Measurements from ENCODE around the gene DARS1.

DARS1 gene

DNA sequence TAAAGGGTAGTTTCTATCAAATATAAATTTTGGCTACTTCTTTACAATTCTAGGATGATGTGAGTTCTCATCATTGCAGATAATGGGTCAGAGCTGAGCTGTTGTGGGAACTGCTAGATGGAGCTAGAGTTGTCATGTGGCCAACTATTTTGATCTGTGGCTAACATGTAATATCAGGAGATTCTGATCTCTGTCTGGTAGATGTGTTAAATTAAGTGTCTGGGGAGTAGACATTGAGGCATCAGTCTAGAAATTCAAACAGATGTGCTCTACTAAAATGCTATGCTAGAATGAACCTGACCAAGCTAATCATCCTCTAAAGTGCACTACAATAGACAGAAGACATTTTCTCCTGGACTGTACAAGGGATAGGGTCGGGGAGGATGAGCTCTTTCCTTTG is 30.3 kb upstream of the DARS1 start:
- no peak for DNase-seq (ENCODE audit: low spot score)

GRCh38 chr2:136014411-136014810 is 29.0 kb upstream of the DARS1 start:
- DNase-seq (ENCODE audit: low spot score): no peak

- no peak for DNase-seq (ENCODE audit: low spot score)
Measured at GRCh38 chr2:136013955-136014354, 28.5 kb upstream of the DARS1 start.

DNA sequence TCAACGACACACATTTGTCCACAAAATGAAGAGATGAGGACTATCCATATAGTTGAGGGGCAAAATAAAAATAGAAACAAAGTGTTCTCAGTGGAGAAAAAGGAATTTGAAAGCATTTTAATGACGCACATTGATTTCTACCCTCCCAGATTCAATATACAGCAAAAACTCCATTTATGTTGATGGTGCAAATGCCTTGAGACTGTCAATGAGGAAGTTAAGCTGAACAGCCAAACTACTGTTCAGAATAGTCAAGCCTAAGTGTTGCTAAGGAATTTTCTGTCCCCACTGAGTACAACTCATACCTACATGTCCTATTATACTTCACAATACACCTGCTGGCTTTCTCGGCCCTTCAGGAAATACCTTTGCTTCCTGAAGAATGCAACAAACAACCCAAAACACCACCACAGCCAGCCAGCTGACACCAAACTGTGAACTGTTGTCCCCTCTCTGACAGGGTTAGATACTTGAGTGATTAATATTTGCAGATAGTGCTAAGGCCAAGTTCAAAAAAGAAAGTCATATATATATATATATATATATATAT is 27.8 kb upstream of the DARS1 start:
- no peak for DNase-seq (ENCODE audit: low spot score)

DNA sequence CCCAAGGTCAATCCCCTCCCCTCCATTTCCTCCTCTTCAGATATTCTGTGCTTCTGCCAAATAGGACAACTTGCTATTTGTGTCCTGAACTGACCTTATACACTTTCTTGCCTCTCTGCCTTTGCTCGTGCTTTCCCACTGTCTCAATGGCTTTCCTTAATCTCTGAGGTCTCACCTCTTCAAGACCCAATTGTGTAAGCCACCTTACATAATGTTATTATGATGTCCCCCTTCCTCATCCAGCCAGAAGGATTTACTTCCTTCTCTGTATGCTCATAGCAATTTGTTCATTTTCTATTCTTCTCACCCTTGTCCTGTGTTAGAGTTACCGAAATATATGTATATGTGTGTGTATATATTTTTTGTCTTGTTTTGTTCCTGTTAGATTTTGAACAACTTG is 26.9 kb upstream of the DARS1 start:
- DNase-seq (ENCODE audit: low spot score): no peak

GRCh38 chr2:136010126-136010525 is 24.7 kb upstream of the DARS1 start:
- no peak for DNase-seq (ENCODE audit: low spot score)

GRCh38 chr2:136008205-136008865 is 22.9 kb upstream of the DARS1 start:
- DNase-seq (ENCODE audit: low spot score): no peak

GRCh38 chr2:136006658-136007057 is 21.2 kb upstream of the DARS1 start:
- no peak for DNase-seq (ENCODE audit: low spot score)

- no peak for DNase-seq (ENCODE audit: low spot score)
Measured at GRCh38 chr2:136005462-136006196, 20.2 kb upstream of the DARS1 start.

GRCh38 chr2:136004965-136005364 is 19.5 kb upstream of the DARS1 start:
- no peak for DNase-seq (ENCODE audit: low spot score)

DNA sequence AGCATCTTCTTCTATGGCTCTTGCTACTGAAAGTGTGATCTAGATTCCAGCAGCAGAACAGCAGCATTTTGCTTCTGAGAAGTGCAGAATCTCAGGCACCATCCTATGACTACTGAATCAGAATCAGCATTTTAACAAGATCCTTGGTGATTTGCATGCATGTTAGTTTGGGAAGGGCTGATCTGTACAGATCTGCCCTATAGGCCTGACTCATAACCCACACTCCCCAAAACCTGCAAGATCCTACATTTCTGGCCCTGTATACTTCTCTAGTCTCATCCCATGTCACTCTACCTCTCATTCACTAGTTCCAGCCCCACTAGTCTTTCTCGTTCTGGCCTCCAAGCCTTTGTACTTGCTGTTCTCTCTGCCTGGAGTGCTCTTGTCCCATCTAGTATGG is 15.7 kb upstream of the DARS1 start:
- DNase-seq (ENCODE audit: low spot score): no peak

GRCh38 chr2:136000502-136000901 is 15.1 kb upstream of the DARS1 start:
- DNase-seq (ENCODE audit: low spot score): no peak

- no peak for DNase-seq (ENCODE audit: low spot score)
Measured at GRCh38 chr2:135999899-136000298, 14.5 kb upstream of the DARS1 start.

DNA sequence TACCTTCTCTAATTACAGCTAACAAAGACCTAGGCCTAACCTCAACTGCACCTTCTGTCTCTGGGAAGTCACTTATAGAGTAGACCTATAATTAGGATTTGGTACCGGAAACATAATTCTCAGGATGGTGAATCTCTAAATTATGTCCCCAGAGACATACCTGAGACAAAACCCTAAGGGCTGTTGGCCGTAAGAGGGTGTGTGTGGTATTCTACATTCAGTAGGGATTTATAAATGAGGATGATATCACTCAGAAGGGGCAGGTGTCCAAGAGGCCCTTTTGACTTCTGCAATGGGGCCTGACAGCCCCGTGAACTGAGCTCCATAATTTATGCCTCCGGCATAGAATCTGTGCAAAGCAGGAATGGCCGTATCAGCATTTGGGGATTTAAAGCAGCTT is 13.5 kb upstream of the DARS1 start:
- DNase-seq (ENCODE audit: low spot score): no peak

- DNase-seq (ENCODE audit: low spot score): no peak
Measured at GRCh38 chr2:135997380-135997779, 12.0 kb upstream of the DARS1 start.

DNA sequence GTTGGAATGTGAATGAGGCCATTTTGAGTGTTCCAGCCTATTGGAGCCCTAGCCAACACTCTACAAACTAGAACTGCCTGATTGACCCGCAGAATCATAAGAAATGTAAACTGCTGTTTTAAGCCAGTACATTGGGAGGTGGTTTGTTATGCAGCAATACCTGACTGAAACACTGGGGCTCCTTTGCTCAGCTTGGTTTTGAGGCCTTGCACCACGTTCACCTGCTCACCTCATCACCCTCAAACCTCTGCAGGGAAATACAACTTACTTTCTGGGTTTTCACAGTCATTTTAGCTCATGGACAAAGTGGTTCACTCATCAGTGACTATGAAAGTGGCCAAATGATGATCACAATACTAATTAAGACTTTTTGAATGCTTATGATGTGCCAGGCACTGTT is 10.9 kb upstream of the DARS1 start:
- no peak for DNase-seq (ENCODE audit: low spot score)

- DNase-seq (ENCODE audit: low spot score): no peak
Measured at GRCh38 chr2:135994281-135994680, 8.9 kb upstream of the DARS1 start.

DNA sequence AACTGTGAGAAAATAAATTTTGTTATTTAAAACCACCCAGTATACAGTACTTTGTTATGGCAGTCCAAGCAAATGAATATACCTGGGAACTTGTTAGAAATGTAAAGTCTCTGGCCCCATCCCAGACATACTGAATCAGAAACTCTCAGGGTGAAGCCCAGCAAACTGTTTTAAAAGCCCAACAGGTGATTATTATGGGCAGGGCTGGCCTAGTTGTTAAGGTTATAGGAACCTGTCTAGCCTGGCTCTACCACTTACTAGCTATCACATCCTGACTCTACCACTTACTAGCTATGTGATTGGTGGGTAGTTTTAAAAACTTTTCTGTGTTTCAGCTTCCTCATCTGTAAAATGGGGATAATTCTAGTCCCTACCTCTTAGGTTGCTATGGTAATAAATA is 8.0 kb upstream of the DARS1 start:
- no peak for DNase-seq (ENCODE audit: low spot score)

- no peak for DNase-seq (ENCODE audit: low spot score)
Measured at GRCh38 chr2:135991861-135992260, 6.4 kb upstream of the DARS1 start.

DNA sequence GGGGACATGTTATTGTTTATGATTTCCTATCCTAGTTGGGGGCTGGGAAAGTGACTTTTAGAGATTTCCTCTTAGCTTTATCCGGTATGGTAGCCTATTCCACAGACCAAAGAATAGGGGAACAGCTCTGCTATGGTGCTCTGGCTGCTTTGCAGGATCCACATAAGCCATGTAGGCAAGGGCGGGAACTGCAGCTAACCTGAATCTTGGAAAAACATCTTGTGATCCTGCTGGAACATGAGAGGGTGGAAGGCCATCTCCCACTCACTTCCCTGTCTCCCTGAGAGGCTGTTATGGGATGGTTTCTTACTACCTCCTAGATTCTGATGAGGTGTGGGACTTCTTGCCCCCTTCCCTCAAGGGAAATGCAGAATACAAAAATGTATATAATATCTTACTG is 2.0 kb upstream of the DARS1 start:
- DNase-seq (ENCODE audit: low spot score): no peak

DNA sequence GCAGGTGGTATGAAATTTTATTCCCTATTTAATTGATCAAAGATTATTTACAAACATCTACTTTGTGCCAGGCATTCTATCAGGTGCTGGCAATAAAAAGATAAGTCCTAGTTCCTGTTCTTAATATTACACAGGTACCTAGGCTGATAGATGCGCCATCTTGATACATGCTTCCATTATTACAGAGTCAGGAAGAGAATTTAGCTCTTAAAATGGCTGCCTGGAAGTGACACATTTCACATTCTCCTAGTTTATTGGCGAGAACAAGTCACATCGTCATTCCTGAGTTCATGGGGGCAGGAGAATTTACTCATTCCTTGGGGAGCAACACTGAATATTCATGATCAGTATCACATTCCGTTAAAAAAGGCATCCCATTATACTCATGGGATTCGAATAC is 1.1 kb upstream of the DARS1 start:
- DNase-seq (ENCODE audit: low spot score): no peak

GRCh38 chr2:135985826-135986393 is 484 bp upstream of the DARS1 start:
- DNase-seq (ENCODE audit: low spot score): no peak
